OCI-LY7 (cell line): Measurements from ENCODE around the gene AKAP9. TPM values are rescaled to one million over a fixed set of nuclear protein-coding genes. Genes with fewer than 3 reads are reported as not detected.

Experiments used
- BruUV-seq: library from RNA; stranded (reverse); fragments of 400-500 nt; replicated peaks from 2 replicates; lab custom pipeline; 2021; lab: Mats Ljungman, UMichigan
- CTCF ChIA-PET: fragments of 300-600 bp; sonication (Branson Sonifier 250); formaldehyde crosslinking; loops from one replicate; lab custom pipeline; 2022; ENCODE audit warnings: antibody characterized with exemption; ENCODE audit not compliant: unreplicated experiment; lab: Charles Lee
- POLR2A ChIA-PET: fragments of 300-600 bp; sonication (Branson Sonifier 250); formaldehyde crosslinking; loops from one replicate; lab custom pipeline; 2022; ENCODE audit warnings: antibody characterized with exemption; lab: Charles Lee
- DNase-seq: peaks from one replicate; pipeline ENCODE4 v3.0.0-alpha.2; 2015; ENCODE audit warnings: low spot score
- H2AFZ ChIP-seq: fragments of 200-600 bp; sonication (generic), shearing (Covaris generic); 2 replicates; pipeline ENCODE4 v1.6.1; 2014; ENCODE audit warnings: mild to moderate bottlenecking, antibody characterized with exemption, low read length, moderate library complexity
- H3K27ac ChIP-seq: fragments of 200-600 bp; sonication (generic); 2 replicates; pipeline ENCODE4 v1.5.1; 2014; ENCODE audit warnings: mixed run types, low read depth, mild to moderate bottlenecking, moderate library complexity, low read length, inconsistent platforms; ENCODE audit not compliant: poor library complexity, severe bottlenecking
- H3K36me3 ChIP-seq: fragments of 200-600 bp; sonication (generic); 2 replicates; pipeline ENCODE4 v1.6.1; 2014; ENCODE audit warnings: mild to moderate bottlenecking, antibody characterized with exemption, low read length, moderate library complexity, mixed read lengths; ENCODE audit not compliant: insufficient read depth
- H3K4me1 ChIP-seq: fragments of 200-600 bp; sonication (generic); 2 replicates; pipeline ENCODE4 v1.5.1; 2014; ENCODE audit warnings: mild to moderate bottlenecking, low read length; ENCODE audit not compliant: insufficient read depth, poor library complexity, severe bottlenecking
- H3K4me2 ChIP-seq: fragments of 200-600 bp; sonication (generic); 2 replicates; pipeline ENCODE4 v1.6.1; 2014; ENCODE audit warnings: mild to moderate bottlenecking, low read length
- H3K4me3 ChIP-seq: fragments of 200-600 bp; sonication (generic); 2 replicates; pipeline ENCODE4 v1.5.1; 2014; ENCODE audit warnings: mild to moderate bottlenecking, low read depth, low read length; ENCODE audit not compliant: poor library complexity, severe bottlenecking
- H3K79me2 ChIP-seq: fragments of 200-600 bp; sonication (generic); 2 replicates; pipeline ENCODE4 v1.6.1; 2016; ENCODE audit warnings: low read depth, mild to moderate bottlenecking, low read length, moderate library complexity, mixed read lengths; ENCODE audit not compliant: insufficient read depth
- H3K9me2 ChIP-seq: fragments of 200-600 bp; sonication (generic); 2 replicates; pipeline ENCODE4 v1.6.1; 2016; ENCODE audit warnings: mild to moderate bottlenecking, low read length, mixed read lengths; ENCODE audit not compliant: insufficient read depth
- H3K9me3 ChIP-seq: fragments of 200-600 bp; sonication (generic); 2 replicates; pipeline ENCODE4 v1.6.1; 2014; ENCODE audit warnings: mild to moderate bottlenecking, mixed run types, low read length, mixed read lengths
- H4K20me1 ChIP-seq: fragments of 200-600 bp; sonication (generic); 2 replicates; pipeline ENCODE4 v1.6.1; 2014; ENCODE audit warnings: mild to moderate bottlenecking, antibody characterized with exemption, low read length, moderate library complexity, mixed read lengths; ENCODE audit not compliant: insufficient read depth
- CTCF ChIP-seq: fragments of 200-600 bp; sonication (generic); conservative IDR thresholded peaks from 2 replicates; pipeline ENCODE4 v1.5.1; 2014; ENCODE audit warnings: mild to moderate bottlenecking, antibody characterized with exemption, low read length, moderate library complexity, mixed read lengths
- EZH2phosphoT487 ChIP-seq: fragments of 200-600 bp; sonication (generic); IDR thresholded peaks from 2 replicates; pipeline ENCODE4 v1.6.1; 2018; ENCODE audit warnings: low read depth, borderline replicate concordance, mild to moderate bottlenecking, mixed run types, antibody characterized with exemption, low read length, moderate library complexity, mixed read lengths
- intact Hi-C: fragments of 100-400 bp; cut with micrococcal nuclease; formaldehyde crosslinking; loops from one replicate; pipeline ENCODE4 v1.10.0; 2022; ENCODE audit not compliant: unreplicated experiment
- total RNA-seq, 2 experiments: library from RNA; depleted of rRNA in 1 of 2; stranded (reverse); fragments of >200 nt in 1 of 2; shearing (Covaris generic) in 1 of 2; gene quantifications; 2 replicates each; pipeline ENCODE4 v1.2.3, GENCODE V29; 2014 to 2022

AKAP9 gene
- total RNA-seq, 2 experiments from 2014 or later: 32.6 to 38.1 TPM

DNA sequence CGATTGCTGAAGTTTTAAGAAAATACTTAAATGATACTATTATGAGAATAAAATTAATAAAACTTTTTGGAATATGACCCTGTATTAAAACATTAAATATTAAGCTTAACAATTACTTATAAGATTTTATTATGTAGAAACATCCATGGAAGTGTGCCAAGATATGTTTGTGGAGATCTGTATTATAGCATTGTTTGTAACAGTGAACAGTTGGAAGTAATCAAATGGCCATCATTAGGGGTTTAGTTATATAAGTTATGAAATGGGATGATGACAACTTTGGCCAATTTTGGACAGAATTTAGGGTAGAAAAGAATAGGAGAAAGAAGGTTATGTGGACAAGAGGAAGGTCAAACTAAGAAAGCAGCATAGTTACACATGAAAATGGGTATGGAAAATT is 88.0 kb downstream of the AKAP9 start:
- no TSS peak for BruUV-seq
- intact Hi-C loops: no loop called here
- no peaks in the 10 kb centered on the region for H4K20me1 ChIP-seq
- no peak overlapping the region for H2AFZ ChIP-seq
- no peaks in the 10 kb centered on the region for H3K79me2 ChIP-seq
- no peaks in the 10 kb centered on the region for H3K4me1 ChIP-seq
- no peak for DNase-seq
- ChIA-PET POLR2A (interaction anchor here (0.5 kb wide), 1 partner anchor 416 kb away, joined by 5 read pairs; no protein-coding TSS in a partner anchor), CTCF (no interaction called here)
- TF ChIP-seq CTCF (no peak), EZH2phosphoT487 (no peak)
- no peak overlapping the region for H3K4me2 ChIP-seq
- peaks cover 70% of the 10 kb centered on the region for H3K36me3 ChIP-seq
- no peak overlapping the region for H3K27ac ChIP-seq
- no peak overlapping the region for H3K4me3 ChIP-seq
- H3K9me2 ChIP-seq: no peaks in the 10 kb centered on the region
- no peaks in the 10 kb centered on the region for H3K9me3 ChIP-seq

DNA sequence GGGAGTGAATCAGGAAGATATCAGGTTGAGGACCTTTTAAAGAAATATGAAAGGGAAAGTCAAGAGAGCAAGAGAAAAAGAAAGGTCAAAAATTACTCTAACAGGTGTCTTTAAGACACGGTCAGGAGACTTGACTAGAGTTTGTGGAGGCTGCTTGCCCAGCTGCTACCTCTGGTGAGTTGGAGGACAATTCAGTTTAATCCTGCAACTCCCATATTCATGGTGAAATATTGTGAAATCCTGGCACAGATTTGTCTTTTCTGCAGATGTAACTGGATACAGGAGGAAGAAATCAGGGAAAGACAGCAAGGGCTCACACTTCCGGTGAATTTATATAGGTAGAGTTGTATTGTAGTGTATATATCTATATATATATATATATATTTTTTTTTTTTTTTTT is 93.5 kb downstream of the AKAP9 start:
- DNase-seq: no peak
- Histone ChIP-seq H3K9me3 (no peaks in the 10 kb centered on the region), H2AFZ (no peak overlapping the region), H3K27ac (no peak overlapping the region), H3K4me3 (no peak overlapping the region), H3K4me1 (no peaks in the 10 kb centered on the region), H4K20me1 (no peaks in the 10 kb centered on the region), H3K9me2 (no peaks in the 10 kb centered on the region), H3K4me2 (no peak overlapping the region), H3K36me3 (peaks cover 34% of the 10 kb centered on the region), H3K79me2 (no peaks in the 10 kb centered on the region)
- BruUV-seq: no TSS peak
- TF ChIP-seq CTCF (no peak), EZH2phosphoT487 (no peak)
- CTCF ChIA-PET: no interaction called here
- intact Hi-C loops: no loop called here
- POLR2A ChIA-PET: interaction anchor here (0.7 kb wide), 1 partner anchor 99 kb away, joined by 3 read pairs; no protein-coding TSS in a partner anchor

- Histone ChIP-seq H2AFZ (no peak overlapping the region), H4K20me1 (no peaks in the 10 kb centered on the region), H3K4me2 (no peak overlapping the region), H3K4me3 (no peak overlapping the region), H3K79me2 (no peaks in the 10 kb centered on the region), H3K9me3 (no peaks in the 10 kb centered on the region), H3K9me2 (no peaks in the 10 kb centered on the region), H3K27ac (no peak overlapping the region), H3K4me1 (no peaks in the 10 kb centered on the region), H3K36me3 (peaks cover 33% of the 10 kb centered on the region)
- DNase-seq: no peak
- intact Hi-C loops: no loop called here
- POLR2A ChIA-PET: no interaction called here
- TF ChIP-seq CTCF (no peak), EZH2phosphoT487 (no peak)
- CTCF ChIA-PET: no interaction called here
- BruUV-seq: no TSS peak
Observed at GRCh38 chr7:92035576-92035975, 94.9 kb downstream of the AKAP9 start.
